ENCODE measurements around the gene AJUBA. TPM values are rescaled to one million over a fixed set of nuclear protein-coding genes. Genes with fewer than 3 reads are reported as not detected.

AJUBA gene
- polyA plus RNA-seq, 1 experiment, result 94.7 TPM

- ChIA-PET CTCF (interaction anchor here (1.0 to 3.9 kb wide), 32 partner anchors 10 to 373 kb away, joined by 3 to 48 read pairs (median 5); partner anchors contain the start of genes AJUBA, CDH24, HAUS4 and RBM23), POLR2A (interaction anchor here (0.5 to 1.3 kb wide), 2 partner anchors 14 to 78 kb away, joined by 3 to 4 read pairs; no protein-coding TSS in a partner anchor)
- H3K4me3 ChIP-seq (ENCODE audit: low read depth, low read length), result peak within 1 kb of the TSS; percentile 86
- H3K36me3 ChIP-seq (ENCODE audit: control insufficient read depth, insufficient read depth, low read length), result peaks cover 3% of the 10 kb centered on the region
- no peaks in the 10 kb centered on the region for H3K27me3 ChIP-seq (ENCODE audit: control insufficient read depth, insufficient read depth, low read length)
- peak; percentile 100 for DNase-seq (ENCODE audit: low read depth)
- TF ChIP-seq CTCF (IDR thresholded peaks at IDR 0.05; ENCODE audit: insufficient read depth, low read depth, low read length), result no peak
Observed at GRCh38 chr14:22929104-22929960, 53.0 kb downstream of the AJUBA start, which contains the start of gene PRMT5. PRMT5 (minus strand) TSS chr14:22929376; CDS start chr14:22929361, 15 bp downstream.

GRCh38 chr14:22928237-22929103 lies 53.9 kb downstream of the AJUBA start:
- POLR2A ChIA-PET, result interaction anchor here (0.5 kb wide), 1 partner anchor 13 kb away, joined by 3 read pairs; no protein-coding TSS in a partner anchor
- no peak for TF ChIP-seq CTCF (IDR thresholded peaks at IDR 0.05; ENCODE audit: insufficient read depth, low read depth, low read length)
- CTCF ChIA-PET, result interaction anchor here (1.2 to 3.9 kb wide), 16 partner anchors 9 to 181 kb away, joined by 4 to 48 read pairs (median 10); partner anchors contain the start of genes AJUBA, CDH24, HAUS4 and RBM23
- DNase-seq (ENCODE audit: low read depth), result no peak
- peak overlapping the region; percentile 86 for H3K4me3 ChIP-seq (ENCODE audit: low read depth, low read length)
- peaks cover 8% of the 10 kb centered on the region for H3K36me3 ChIP-seq (ENCODE audit: control insufficient read depth, insufficient read depth, low read length)
- no peaks in the 10 kb centered on the region for H3K27me3 ChIP-seq (ENCODE audit: control insufficient read depth, insufficient read depth, low read length)

GRCh38 chr14:22926316-22926715 lies 56.0 kb downstream of the AJUBA start:
- Histone ChIP-seq H3K36me3 (ENCODE audit: control insufficient read depth, insufficient read depth, low read length) (peaks cover 15% of the 10 kb centered on the region), H3K4me3 (ENCODE audit: low read depth, low read length) (no peak overlapping the region), H3K27me3 (ENCODE audit: control insufficient read depth, insufficient read depth, low read length) (no peaks in the 10 kb centered on the region)
- ChIA-PET POLR2A (no interaction called here), CTCF (no interaction called here)
- no peak for TF ChIP-seq CTCF (IDR thresholded peaks at IDR 0.05; ENCODE audit: insufficient read depth, low read depth, low read length)
- no peak for DNase-seq (ENCODE audit: low read depth)

GRCh38 chr14:22925513-22925912 lies 56.8 kb downstream of the AJUBA start:
- DNase-seq (ENCODE audit: low read depth), result no peak
- Histone ChIP-seq H3K4me3 (ENCODE audit: low read depth, low read length) (no peak overlapping the region), H3K27me3 (ENCODE audit: control insufficient read depth, insufficient read depth, low read length) (no peaks in the 10 kb centered on the region), H3K36me3 (ENCODE audit: control insufficient read depth, insufficient read depth, low read length) (peaks cover 21% of the 10 kb centered on the region)
- POLR2A ChIA-PET, result no interaction called here
- TF ChIP-seq CTCF (IDR thresholded peaks at IDR 0.05; ENCODE audit: insufficient read depth, low read depth, low read length), result no peak
- CTCF ChIA-PET, result no interaction called here

GRCh38 chr14:22923746-22924145 lies 58.6 kb downstream of the AJUBA start:
- no peak for TF ChIP-seq CTCF (IDR thresholded peaks at IDR 0.05; ENCODE audit: insufficient read depth, low read depth, low read length)
- ChIA-PET POLR2A (no interaction called here), CTCF (no interaction called here)
- no peak for DNase-seq (ENCODE audit: low read depth)
- Histone ChIP-seq H3K4me3 (ENCODE audit: low read depth, low read length) (no peak overlapping the region), H3K27me3 (ENCODE audit: control insufficient read depth, insufficient read depth, low read length) (no peaks in the 10 kb centered on the region), H3K36me3 (ENCODE audit: control insufficient read depth, insufficient read depth, low read length) (peaks cover 23% of the 10 kb centered on the region)

Measured in BJ (cell line).